ENCODE results near the gene MAN1C1.

GRCh38 chr1:25803368-25803767 is 186.8 kb downstream of the MAN1C1 start:
- no peak for TF ChIP-seq CTCF (IDR thresholded peaks at IDR 0.05)
- no peak for TF ChIP-seq POLR2A (IDR thresholded peaks at IDR 0.05)
- TF ChIP-seq POLR2AphosphoS5 (IDR thresholded peaks at IDR 0.05), result no peak
